Kidney capillary endothelial cell (primary cell): ENCODE results near the gene RUNX2.
"Not testable (repeated sequence)": the region's sequence is repeated elsewhere in the genome, so short reads cannot be mapped to it uniquely, and the experiment has no call there.

ENCODE experiments used
- DNase-seq: peaks from one replicate; pipeline ENCODE4 v3.0.0-alpha.2; 2018; ENCODE audit warnings: low spot score

Gene RUNX2

GRCh38 chr6:45327956-45328522, at the start of gene RUNX2:
RUNX2 (plus strand) TSS chr6:45328330; CDS start chr6:45328727, 397 bp downstream.
- DNase-seq = no peak

- no peak for DNase-seq
These were observed 49.8 kb upstream of the RUNX2 start for GRCh38 chr6:45278367-45278766.

- DNase-seq = not testable (repeated sequence)
These were observed 41.4 kb upstream of the RUNX2 start for GRCh38 chr6:45286707-45287106.

- no peak for DNase-seq
These were observed 38.2 kb upstream of the RUNX2 start for GRCh38 chr6:45289751-45290514.

GRCh38 chr6:45293306-45293705, 34.8 kb upstream of the RUNX2 start:
- DNase-seq = no peak

- DNase-seq = not testable (repeated sequence)
These were observed 33.9 kb upstream of the RUNX2 start for GRCh38 chr6:45294065-45294701.

- DNase-seq = no peak
These were observed 30.8 kb upstream of the RUNX2 start for GRCh38 chr6:45297320-45297719.

- DNase-seq = no peak
These were observed 29.0 kb upstream of the RUNX2 start for GRCh38 chr6:45299096-45299581.

GRCh38 chr6:45300736-45301135, 27.4 kb upstream of the RUNX2 start:
- DNase-seq = no peak

- no peak for DNase-seq
These were observed 26.6 kb upstream of the RUNX2 start for GRCh38 chr6:45301348-45302142.

GRCh38 chr6:45302832-45303231, 25.3 kb upstream of the RUNX2 start:
- no peak for DNase-seq

- DNase-seq = no peak
These were observed 22.6 kb upstream of the RUNX2 start for GRCh38 chr6:45305546-45305945.

GRCh38 chr6:45310118-45310788, 17.9 kb upstream of the RUNX2 start:
- no peak for DNase-seq

GRCh38 chr6:45314146-45314545, 14.0 kb upstream of the RUNX2 start:
- DNase-seq = no peak

GRCh38 chr6:45320349-45320748, 7.8 kb upstream of the RUNX2 start:
- DNase-seq = no peak

GRCh38 chr6:45323656-45324224, 4.4 kb upstream of the RUNX2 start:
- DNase-seq = no peak

GRCh38 chr6:45326698-45327417, 1.3 kb upstream of the RUNX2 start:
- no peak for DNase-seq

- no peak for DNase-seq
These were observed 393 bp downstream of the RUNX2 start for GRCh38 chr6:45328523-45328922.

GRCh38 chr6:45344900-45345299, 16.8 kb downstream of the RUNX2 start:
- DNase-seq = no peak

GRCh38 chr6:45350186-45350710, 22.1 kb downstream of the RUNX2 start:
- DNase-seq = no peak
